ENCODE data around the gene DCLK1. TPM values are rescaled to one million over a fixed set of nuclear protein-coding genes. Genes with fewer than 3 reads are reported as not detected.

DCLK1 gene
- total RNA-seq, 4 donors from 2014 or later, result 21.3 to 63.8 (median 40.9) TPM

- DNase-seq (ENCODE audit: low spot score in 2 of 2), result no peak
- Histone ChIP-seq H3K27me3 (peaks cover 0 to 8% of the 10 kb centered on the region in 2 donors), H3K27ac (peak overlapping the region in 1 of 4 donors; percentile 81), H3K4me3 (no peak overlapping the region), H3K36me3 (no peaks in the 10 kb centered on the region), H3K9me3 (no peaks in the 10 kb centered on the region), H3K4me1 (peaks cover 0 to 17% (median 0%) of the 10 kb centered on the region in 4 donors)
- TF ChIP-seq POLR2A (IDR thresholded peaks at IDR 0.05) (no peak), EP300 (IDR thresholded peaks at IDR 0.05) (no peak), CTCF (IDR thresholded peaks at IDR 0.05) (no peak)
- WGBS, 2 donors, result 86 to 90% methylated on average over 1 of the region's 1 CpG
Measured at GRCh38 chr13:36132376-36132775, 1.2 kb upstream of the DCLK1 start.

GRCh38 chr13:36131931-36132297 is 732 bp upstream of the DCLK1 start:
- Histone ChIP-seq H3K36me3 (no peaks in the 10 kb centered on the region), H3K27me3 (peaks cover 0 to 8% of the 10 kb centered on the region in 2 donors), H3K9me3 (no peaks in the 10 kb centered on the region), H3K4me3 (peak overlapping the region in 2 of 4 donors; percentile 46 to 60), H3K27ac (peak overlapping the region in 2 of 4 donors; percentile 36 to 81), H3K4me1 (peaks cover 0 to 17% (median 0%) of the 10 kb centered on the region in 4 donors)
- TF ChIP-seq EP300 (IDR thresholded peaks at IDR 0.05) (peak in 1 of 2 donors; percentile 44), POLR2A (IDR thresholded peaks at IDR 0.05) (no peak)
- peak; percentile 48 to 56 for DNase-seq (ENCODE audit: low spot score in 2 of 2)
- 47 to 74% methylated on average over 5 of the region's 5 CpGs for WGBS, 2 donors

GRCh38 chr13:36130552-36131221 is 495 bp downstream of the DCLK1 start:
- Histone ChIP-seq H3K9me3 (no peaks in the 10 kb centered on the region), H3K36me3 (peaks cover 0 to under 1% (median 0%) of the 10 kb centered on the region in 3 donors), H3K27me3 (peaks cover 0 to 8% of the 10 kb centered on the region in 2 donors), H3K4me3 (peak overlapping the region; percentile 30 to 60 (median 40)), H3K27ac (peak overlapping the region in 2 of 4 donors; percentile 51 to 81), H3K4me1 (peaks cover 0 to 17% (median 0%) of the 10 kb centered on the region in 4 donors)
- WGBS, 2 donors, result 2 to 3% methylated on average over 17 to 30 of the region's 61 CpGs
- DNase-seq (ENCODE audit: low spot score in 2 of 2), result peak in 1 of 2 donors; percentile 21
- no peak for TF ChIP-seq EP300 (IDR thresholded peaks at IDR 0.05)
- no peak for TF ChIP-seq POLR2A (IDR thresholded peaks at IDR 0.05)
- TF ChIP-seq CTCF (IDR thresholded peaks at IDR 0.05), result no peak

- 31 to 36% methylated on average over 13 of the region's 13 CpGs for WGBS, 2 donors
Measured at GRCh38 chr13:36130193-36130551, 1.0 kb downstream of the DCLK1 start.

GRCh38 chr13:36129539-36129938 is 1.6 kb downstream of the DCLK1 start:
- Histone ChIP-seq H3K4me3 (peak overlapping the region in 3 of 4 donors; percentile 30 to 60 (median 35)), H3K27me3 (peaks cover 0 to 8% of the 10 kb centered on the region in 2 donors), H3K36me3 (peaks cover 0 to 3% (median 0%) of the 10 kb centered on the region in 3 donors), H3K4me1 (peaks cover 0 to 21% (median 0%) of the 10 kb centered on the region in 4 donors), H3K27ac (no peak overlapping the region), H3K9me3 (no peaks in the 10 kb centered on the region)
- TF ChIP-seq POLR2A (IDR thresholded peaks at IDR 0.05), result no peak
- no peak for TF ChIP-seq CTCF (IDR thresholded peaks at IDR 0.05)
- TF ChIP-seq EP300 (IDR thresholded peaks at IDR 0.05), result no peak
- DNase-seq (ENCODE audit: low spot score in 2 of 2), result no peak
- 89 to 91% methylated on average over 4 of the region's 4 CpGs for WGBS, 2 donors

More at GRCh38 chr13:36130193-36130551, 1.0 kb downstream of the DCLK1 start:
- H3K36me3 ChIP-seq, result peaks cover 0 to 3% (median 0%) of the 10 kb centered on the region in 3 donors
- peak overlapping the region; percentile 30 to 60 (median 40) for H3K4me3 ChIP-seq
- H3K27me3 ChIP-seq, result peaks cover 0 to 8% of the 10 kb centered on the region in 2 donors
- peaks cover 0 to 17% (median 0%) of the 10 kb centered on the region in 4 donors for H3K4me1 ChIP-seq
- H3K9me3 ChIP-seq, result no peaks in the 10 kb centered on the region
- TF ChIP-seq EP300 (IDR thresholded peaks at IDR 0.05) (no peak), POLR2A (IDR thresholded peaks at IDR 0.05) (no peak), CTCF (IDR thresholded peaks at IDR 0.05) (no peak)
- no peak for DNase-seq (ENCODE audit: low spot score in 2 of 2)
- H3K27ac ChIP-seq, result peak overlapping the region in 1 of 4 donors; percentile 81

Data from tibial nerve (tissue), 4 donors.